CD4-positive, alpha-beta T cell treated with Interleukin-15 for 1 hour (primary cell): ENCODE results near the gene HEXD.

Source experiments
- DNase-seq: peaks from one replicate; pipeline ENCODE4 v3.0.0-alpha.2; 2020

HEXD gene

DNA sequence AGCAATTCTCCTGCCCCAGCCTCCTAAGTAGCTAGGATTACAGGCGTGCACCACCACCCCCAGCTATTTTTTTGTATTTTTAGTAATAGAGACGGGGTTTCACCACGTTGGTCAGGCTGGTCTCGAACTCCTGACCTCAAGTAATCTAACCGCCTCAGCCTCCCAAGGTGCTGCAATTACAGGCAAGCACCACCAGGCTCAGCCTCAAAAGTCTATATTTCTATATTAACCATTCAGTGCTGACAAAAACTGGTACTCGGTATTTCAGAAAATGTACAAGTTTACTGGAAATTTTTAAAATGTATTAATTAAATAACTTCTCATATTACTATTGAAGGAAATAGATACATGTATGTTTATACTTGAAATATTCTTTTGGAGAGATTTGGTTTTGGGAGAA lies 1.4 kb upstream of the HEXD start:
- no peak for DNase-seq

GRCh38 chr17:82419540-82419939 lies 1.4 kb downstream of the HEXD start:
- DNase-seq: no peak

GRCh38 chr17:82424001-82424862 lies 6.1 kb downstream of the HEXD start:
- peak; percentile 43 for DNase-seq

DNA sequence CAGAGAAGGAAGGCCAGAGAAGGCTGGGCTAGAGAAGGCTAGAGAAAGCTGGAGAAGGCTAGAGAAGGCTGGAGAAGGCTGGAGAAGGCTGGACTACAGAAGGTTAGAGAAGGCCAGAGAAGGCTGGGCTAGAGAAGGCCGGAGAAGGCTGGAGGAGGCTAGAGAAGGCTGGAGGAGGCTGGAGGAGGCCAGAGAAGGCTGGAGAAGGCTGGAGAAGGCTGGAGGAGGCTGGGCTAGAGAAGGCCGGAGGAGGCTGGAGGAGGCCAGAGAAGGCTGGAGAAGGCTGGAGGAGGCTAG lies 6.7 kb downstream of the HEXD start:
- no peak for DNase-seq

DNA sequence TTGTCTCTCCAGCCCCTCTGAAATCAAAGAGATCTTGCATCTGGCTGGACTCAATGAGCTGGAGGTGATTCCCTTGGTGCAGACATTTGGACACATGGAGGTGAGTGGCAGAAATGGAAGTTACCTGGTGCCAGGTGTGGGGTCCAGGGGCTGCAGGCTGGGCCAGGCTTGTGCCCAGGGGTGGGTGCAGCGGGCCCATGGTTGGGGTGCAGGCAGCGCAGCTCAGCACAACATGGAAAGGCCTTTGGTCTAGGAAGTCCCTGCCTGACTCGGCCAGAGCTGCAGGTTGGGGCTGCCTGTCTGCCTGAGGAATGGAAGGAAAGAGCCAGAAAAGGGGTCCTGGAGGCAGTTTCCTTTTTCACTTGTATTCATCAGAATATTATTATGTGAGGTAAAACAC lies 10.4 kb downstream of the HEXD start:
- DNase-seq: no peak

DNA sequence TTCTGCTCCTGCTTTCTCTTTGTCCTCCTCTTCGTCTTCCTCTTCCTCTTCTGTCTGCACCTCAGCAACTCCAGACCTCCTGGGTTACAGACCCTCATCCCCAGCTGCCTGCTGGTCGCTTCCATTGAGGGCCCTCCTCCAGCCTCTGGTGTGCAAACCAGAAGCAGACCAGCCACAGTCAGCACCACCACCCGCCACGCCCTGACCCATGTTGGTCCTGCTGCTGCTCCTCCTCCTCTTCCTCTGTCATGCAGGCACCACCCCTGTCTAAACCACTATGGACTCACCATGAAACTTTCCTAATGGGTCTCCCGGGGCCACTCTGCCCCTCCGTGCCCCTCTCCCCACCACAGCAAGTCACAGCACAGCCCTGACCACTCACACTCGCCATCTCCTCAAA lies 11.7 kb downstream of the HEXD start:
- DNase-seq: no peak

DNA sequence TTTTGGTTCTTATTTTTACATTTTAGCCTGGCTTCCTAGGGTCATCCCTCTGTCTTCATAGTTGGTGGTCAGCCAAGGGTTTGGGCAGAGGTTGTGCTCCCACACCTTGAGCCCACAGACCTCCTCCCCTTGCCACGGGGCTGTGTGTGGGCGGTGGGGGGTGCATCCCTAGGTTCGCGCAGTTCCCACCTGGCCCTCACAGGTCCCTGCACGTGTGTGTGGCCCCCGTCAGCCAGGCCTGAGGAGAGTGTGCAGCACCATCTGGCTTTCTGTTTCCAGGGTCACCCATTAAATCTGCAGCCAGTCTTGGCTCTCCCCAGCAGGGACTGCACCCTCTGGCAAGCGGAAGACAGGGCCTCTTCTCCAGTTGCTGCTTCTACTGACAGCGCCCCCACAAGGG lies 13.9 kb downstream of the HEXD start:
- no peak for DNase-seq

GRCh38 chr17:82433560-82434215 lies 15.5 kb downstream of the HEXD start:
- no peak for DNase-seq

- peak; percentile 36 for DNase-seq
These were observed 16.0 kb downstream of the HEXD start for GRCh38 chr17:82434216-82434565.

DNA sequence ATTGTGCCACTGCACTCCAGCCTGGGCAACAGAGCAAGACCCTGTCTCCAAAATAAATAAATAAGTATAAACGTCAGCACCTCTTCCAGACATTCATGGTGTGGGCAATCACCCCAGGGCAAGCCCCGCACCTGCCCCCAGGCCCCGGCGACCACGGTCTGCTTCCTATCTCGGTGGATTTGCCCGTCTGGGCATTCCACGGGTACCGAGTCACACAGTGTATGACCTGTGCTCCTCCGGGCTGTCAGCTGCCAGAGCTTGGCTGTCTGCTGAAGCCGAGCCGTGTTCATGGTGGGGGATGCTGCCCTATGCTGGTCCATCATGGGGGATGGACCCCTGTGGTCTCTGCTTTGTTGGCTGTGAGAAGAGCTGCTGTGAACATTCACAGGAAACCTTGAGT lies 17.0 kb downstream of the HEXD start:
- no peak for DNase-seq

- no peak for DNase-seq
These were observed 17.7 kb downstream of the HEXD start for GRCh38 chr17:82435601-82436583.

DNA sequence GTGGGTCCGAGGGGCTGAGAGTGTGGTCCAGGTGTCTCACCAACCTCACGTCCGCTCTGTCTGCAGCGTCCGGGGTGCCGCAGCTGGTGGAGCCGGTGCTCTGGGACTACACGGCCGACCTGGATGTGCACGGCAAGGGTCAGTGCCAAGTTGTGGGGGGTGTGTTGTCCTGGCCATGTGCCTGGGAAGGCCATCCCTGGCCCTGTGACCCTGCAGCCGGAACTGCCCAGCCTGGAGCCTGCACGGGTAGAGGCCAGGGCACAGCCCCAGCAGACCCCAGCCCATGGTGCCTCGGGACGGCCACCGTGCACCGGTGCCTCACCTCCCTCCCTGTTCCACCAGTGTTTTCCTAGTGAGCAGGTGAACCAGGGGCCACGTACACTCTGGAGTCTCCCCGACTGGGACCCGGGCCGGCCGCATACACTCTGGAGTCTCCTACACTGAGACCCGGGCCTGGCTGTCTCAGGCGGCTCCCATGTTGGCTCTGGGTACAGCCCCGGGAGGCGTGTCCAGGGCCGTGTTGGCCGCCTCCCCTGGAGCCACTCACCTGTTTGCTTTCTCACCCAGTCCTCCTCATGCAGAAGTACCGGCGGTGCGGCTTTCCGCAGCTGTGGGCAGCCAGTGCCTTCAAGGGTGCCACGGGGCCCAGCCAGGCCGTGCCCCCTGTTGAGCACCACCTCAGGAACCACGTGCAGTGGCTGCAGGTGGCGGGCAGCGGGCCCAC lies 18.6 kb downstream of the HEXD start:
- no peak for DNase-seq

GRCh38 chr17:82437325-82437668 lies 19.1 kb downstream of the HEXD start:
- DNase-seq: no peak

DNA sequence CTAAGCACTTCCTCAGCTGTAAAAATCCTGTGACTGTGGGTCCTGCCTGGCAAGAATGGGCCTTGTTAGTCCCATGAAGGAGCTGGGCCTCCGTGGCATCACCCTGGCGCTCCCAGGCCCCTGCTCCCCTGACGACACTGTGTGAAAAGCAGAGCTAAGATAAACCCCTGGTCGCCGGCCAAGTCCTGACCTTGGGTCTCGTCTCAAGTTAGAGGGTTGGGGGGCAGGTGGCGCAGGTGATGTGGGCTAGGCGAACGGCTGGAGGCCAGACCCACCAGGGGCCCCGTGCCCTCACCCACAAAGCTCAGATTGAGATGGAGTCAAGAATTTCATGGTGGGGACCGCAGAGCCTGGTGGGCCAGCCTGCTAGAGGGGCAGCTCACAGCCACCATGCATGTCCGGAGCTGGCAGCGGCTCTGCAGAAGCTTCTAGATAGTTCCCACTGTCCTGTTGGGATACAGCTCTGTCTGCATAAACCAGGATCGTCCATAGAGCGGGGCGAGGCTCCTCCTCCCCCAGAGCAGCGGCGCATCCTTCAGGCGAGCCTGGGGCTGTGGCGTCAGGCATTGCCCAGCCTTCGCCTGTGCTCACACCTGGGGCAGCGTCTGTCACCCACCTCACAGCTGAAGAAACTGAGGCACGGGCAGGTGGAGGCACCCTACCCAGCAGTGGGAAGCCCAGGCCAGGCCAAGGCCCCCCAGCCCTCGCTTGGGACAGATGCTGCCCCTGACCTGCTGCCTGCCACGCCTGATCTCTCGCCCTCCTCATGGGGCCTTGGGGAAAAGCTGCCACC lies 20.4 kb downstream of the HEXD start:
- no peak for DNase-seq

DNA sequence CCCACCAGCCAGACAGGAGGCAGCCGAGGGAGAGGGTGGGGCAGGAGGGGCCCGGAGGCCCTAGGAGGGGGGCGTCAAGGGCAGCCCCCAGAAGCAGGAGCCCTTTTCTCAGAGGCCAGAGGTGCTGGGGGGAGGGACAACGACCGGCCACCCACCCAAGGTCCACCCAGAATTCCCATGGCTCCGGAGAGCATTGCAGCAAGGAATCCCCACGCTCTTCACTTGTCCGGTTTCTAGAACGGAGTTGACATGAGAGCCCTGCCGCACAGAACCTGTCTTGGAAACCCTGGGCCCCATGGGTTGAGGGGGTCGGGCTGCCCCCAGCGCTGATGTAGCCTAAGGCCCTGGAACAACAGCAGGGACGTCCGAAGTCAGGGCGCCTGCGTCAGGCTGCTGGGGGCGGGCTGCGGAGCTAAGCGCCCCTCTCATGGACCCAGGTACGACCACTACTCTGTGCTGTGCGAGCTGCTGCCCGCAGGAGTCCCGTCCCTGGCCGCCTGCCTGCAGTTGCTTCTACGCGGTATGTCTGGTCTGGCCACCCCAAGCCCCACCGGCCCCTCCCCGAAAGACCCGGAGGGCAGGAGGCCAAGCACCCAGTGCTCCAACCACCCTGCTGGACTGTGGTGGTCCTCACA lies 21.2 kb downstream of the HEXD start:
- DNase-seq: no peak

- DNase-seq: no peak
These were observed 21.8 kb downstream of the HEXD start for GRCh38 chr17:82439829-82440365.

GRCh38 chr17:82440469-82440981 lies 22.4 kb downstream of the HEXD start:
- no peak for DNase-seq

- DNase-seq: no peak
These were observed 23.0 kb downstream of the HEXD start for GRCh38 chr17:82440991-82441627.

DNA sequence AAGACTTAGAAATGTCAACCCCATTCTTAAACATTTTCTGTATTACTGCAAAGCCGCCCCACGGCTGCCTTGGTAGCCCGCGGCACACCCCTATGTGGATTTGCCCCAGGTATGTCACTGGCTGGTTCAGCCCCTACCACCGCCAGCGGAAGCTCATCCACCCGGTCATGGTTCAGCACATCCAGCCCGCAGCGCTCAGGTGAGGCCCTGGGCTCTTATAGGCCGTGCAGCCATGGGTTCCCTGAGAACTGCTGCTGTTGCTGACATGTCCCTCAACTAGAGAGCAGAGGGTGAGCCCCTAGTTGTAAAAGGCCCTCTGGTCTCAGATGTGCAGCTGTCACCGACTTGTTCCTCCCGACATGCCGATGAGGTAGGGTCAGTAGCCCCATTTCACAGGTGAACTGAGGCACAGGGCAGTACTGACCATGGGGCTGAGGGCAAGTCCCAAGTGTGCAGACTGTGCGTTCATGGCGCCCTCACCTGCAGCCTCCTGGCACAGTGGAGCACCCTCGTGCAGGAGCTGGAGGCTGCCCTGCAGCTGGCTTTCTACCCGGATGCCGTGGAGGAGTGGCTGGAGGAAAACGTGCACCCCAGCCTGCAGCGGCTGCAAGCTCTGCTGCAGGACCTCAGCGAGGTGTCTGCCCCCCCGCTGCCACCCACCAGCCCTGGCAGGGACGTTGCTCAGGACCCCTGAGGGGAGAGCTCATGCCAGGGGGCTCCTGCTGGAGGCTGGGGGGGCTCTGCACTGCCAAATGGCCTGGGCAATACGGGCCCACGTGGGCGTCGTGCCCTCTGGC lies 23.7 kb downstream of the HEXD start:
- no peak for DNase-seq
